Fibroblast of villous mesenchyme (primary cell): ENCODE data around the gene KRT34. TPM values are rescaled to one million over a fixed set of nuclear protein-coding genes. Genes with fewer than 3 reads are reported as not detected.
A peak's percentile ranks its signal among the peaks of the same experiment; 100 is the strongest.
"Not testable (repeated sequence)": the region's sequence is repeated elsewhere in the genome, so short reads cannot be mapped to it uniquely, and the experiment has no call there.

ENCODE experiments used
- DNase-seq: peaks from one replicate; pipeline ENCODE4 v3.0.0-alpha.2; 2010; ENCODE audit warnings: low read depth
- H3K4me3 ChIP-seq: 2 replicates; pipeline ENCODE4 v1.5.1; 2011; ENCODE audit warnings: low read depth, mild to moderate bottlenecking, low read length
- CTCF ChIP-seq: IDR thresholded peaks from 2 replicates; pipeline ENCODE4 v1.5.1; 2012; ENCODE audit warnings: low read depth, mild to moderate bottlenecking, low read length; ENCODE audit not compliant: insufficient read depth
- total RNA-seq: library from RNA; depleted of rRNA; stranded (reverse); fragments of >200 nt; gene quantifications from 2 replicates; pipeline ENCODE4 v1.2.3, GENCODE V29; 2012

KRT34 gene
- total RNA-seq, 1 donor, result 28.9 TPM

GRCh38 chr17:41390411-41390938, 8.4 kb upstream of the KRT34 start:
- TF ChIP-seq CTCF, result no peak
- H3K4me3 ChIP-seq, result no peak overlapping the region
- peak; percentile 57 for DNase-seq

GRCh38 chr17:41387670-41388069, 5.6 kb upstream of the KRT34 start:
- H3K4me3 ChIP-seq, result no peak overlapping the region
- TF ChIP-seq CTCF, result no peak
- DNase-seq, result no peak

GRCh38 chr17:41386227-41386626, 4.1 kb upstream of the KRT34 start:
- no peak for TF ChIP-seq CTCF
- no peak overlapping the region for H3K4me3 ChIP-seq
- no peak for DNase-seq

GRCh38 chr17:41383690-41384089, 1.6 kb upstream of the KRT34 start:
- DNase-seq, result no peak
- TF ChIP-seq CTCF, result no peak

GRCh38 chr17:41382394-41382793, 288 bp upstream of the KRT34 start:
- peak; percentile 77 for DNase-seq
- no peak overlapping the region for H3K4me3 ChIP-seq
- no peak for TF ChIP-seq CTCF

More at GRCh38 chr17:41383690-41384089, 1.6 kb upstream of the KRT34 start:
- no peak overlapping the region for H3K4me3 ChIP-seq

- not testable (repeated sequence) for H3K4me3 ChIP-seq
- DNase-seq, result peak; percentile 78
These were observed 2.0 kb downstream of the KRT34 start for GRCh38 chr17:41380091-41380490.

GRCh38 chr17:41377546-41377945, 4.6 kb downstream of the KRT34 start:
- DNase-seq, result peak; percentile 33
- TF ChIP-seq CTCF, result no peak

More at GRCh38 chr17:41377546-41377945, 4.6 kb downstream of the KRT34 start:
- no peak overlapping the region for H3K4me3 ChIP-seq
